Neural cell (in vitro differentiated cells): ENCODE results near the gene JCHAIN.

ENCODE experiments used
- CTCF ChIP-seq: fragments of 450-650 bp; IDR thresholded peaks from 2 replicates; pipeline ENCODE4 v1.5.1; 2014; ENCODE audit warnings: antibody characterized with exemption, mild to moderate bottlenecking, moderate library complexity; ENCODE audit not compliant: poor library complexity, severe bottlenecking
- MXI1 ChIP-seq: fragments of 450-650 bp; conservative IDR thresholded peaks from 2 replicates; pipeline ENCODE4 v1.6.1; 2014; ENCODE audit warnings: antibody characterized with exemption, mild to moderate bottlenecking; ENCODE audit not compliant: poor library complexity, severe bottlenecking
- POLR2AphosphoS5 ChIP-seq: IDR thresholded peaks from 2 replicates; pipeline ENCODE4 v1.6.1; 2012
- REST ChIP-seq: IDR thresholded peaks from 2 replicates; pipeline ENCODE4 v1.6.1; 2012; ENCODE audit warnings: borderline replicate concordance
- TAF1 ChIP-seq: IDR thresholded peaks from 2 replicates; pipeline ENCODE4 v1.6.1; 2012; ENCODE audit warnings: low read depth

- TF ChIP-seq CTCF = no peak
- TF ChIP-seq TAF1 = no peak
- no peak for TF ChIP-seq POLR2AphosphoS5
- no peak for TF ChIP-seq REST
- TF ChIP-seq MXI1 = no peak
Observed at GRCh38 chr4:70607334-70607853, 58.9 kb downstream of the JCHAIN start.
